Dermis lymphatic vessel endothelial cell (primary cell): Measurements from ENCODE around the gene NCAM2. TPM values are rescaled to one million over a fixed set of nuclear protein-coding genes. Genes with fewer than 3 reads are reported as not detected.

Experiments
- total RNA-seq: library from RNA; depleted of rRNA; stranded (reverse); fragments of >200 nt; gene quantifications from 2 replicates; pipeline ENCODE4 v1.2.1, GENCODE V29; 2014

NCAM2 gene
- under 0.01 and 0.09 TPM in 2 replicates for total RNA-seq

DNA sequence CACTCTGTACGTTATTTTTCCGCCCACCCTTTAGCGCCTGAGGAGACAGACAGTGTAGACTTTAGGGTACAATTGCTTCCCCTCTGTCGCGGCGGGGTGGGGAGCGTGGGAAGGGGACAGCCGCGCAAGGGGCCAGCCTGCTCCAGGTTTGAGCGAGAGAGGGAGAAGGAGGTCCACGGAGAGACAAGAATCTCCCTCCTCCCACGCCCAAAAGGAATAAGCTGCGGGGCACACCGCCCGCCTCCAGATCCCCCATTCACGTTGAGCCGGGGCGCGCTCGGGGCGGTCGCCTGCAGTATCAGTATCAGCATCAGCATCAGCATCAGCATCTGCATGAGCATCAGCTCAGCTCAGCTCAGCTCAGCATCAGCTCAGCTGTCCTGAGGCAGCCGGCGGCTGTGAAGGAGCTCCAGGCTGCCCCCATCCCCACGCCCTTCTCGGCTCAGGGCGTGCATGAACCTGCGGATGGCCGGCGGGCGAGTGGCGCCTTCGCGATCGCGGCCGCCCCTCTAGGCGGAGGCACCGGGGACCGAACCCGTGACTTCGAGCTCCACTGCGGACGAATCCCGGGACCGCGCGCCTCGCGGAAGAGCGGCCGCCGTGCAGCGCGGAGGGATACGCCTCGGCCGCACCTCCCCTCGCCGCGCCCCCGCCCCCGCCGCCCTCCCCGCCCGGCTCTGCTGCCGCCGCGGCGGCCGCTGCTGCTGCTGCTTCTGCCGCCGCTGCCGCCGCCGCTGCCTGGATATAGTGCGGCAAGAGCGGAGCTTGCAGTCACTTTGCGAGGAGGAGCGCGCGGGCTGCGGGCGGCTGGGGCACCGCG, at the start of gene NCAM2:
TSS of gene NCAM2 (plus strand) at position 774 of the 820 bp plus-strand sequence.

